Left ventricle myocardium superior (tissue), 1 donor: ENCODE measurements around the gene SYTL1. TPM values are rescaled to one million over a fixed set of nuclear protein-coding genes. Genes with fewer than 3 reads are reported as not detected.

Source experiments
- ATAC-seq: fragments of 200-7000 bp; cut with Tn5 transposase; one replicate; pipeline ENCODE4 v1.9.1; 2020; ENCODE audit warnings: mild to moderate bottlenecking, moderate library complexity
- DNase-seq: peaks from one replicate; pipeline ENCODE4 v3.0.0-alpha.2; 2020
- intact Hi-C: fragments of 100-400 bp; cut with micrococcal nuclease; formaldehyde crosslinking; loops from one replicate; pipeline ENCODE4 v1.11.0; 2022
- long read RNA-seq: library from polyadenylated mRNA; unstranded; transcript quantifications from one replicate; pipeline ENCODE4 v2.0.0, GENCODE V29; 2021
- total RNA-seq: library from RNA; stranded (reverse); fragmentation: NEBNext Ultra II Directional; extraction: Animal tissue kit (Norgen Biotek cat#: 25700); gene quantifications from one replicate; pipeline ENCODE4 v1.2.1, GENCODE V29; 2021
- donor health status: DM: no; HTN: yes; CAD: no; lungs with severe emphysema.

The SYTL1 gene
- total RNA-seq = 1.1 TPM
- long read RNA-seq, partial matches to known transcripts = 1 of 2 reads
- long read RNA-seq, other reads (novel, unspliced or antisense) = 1 of 2 reads

DNA sequence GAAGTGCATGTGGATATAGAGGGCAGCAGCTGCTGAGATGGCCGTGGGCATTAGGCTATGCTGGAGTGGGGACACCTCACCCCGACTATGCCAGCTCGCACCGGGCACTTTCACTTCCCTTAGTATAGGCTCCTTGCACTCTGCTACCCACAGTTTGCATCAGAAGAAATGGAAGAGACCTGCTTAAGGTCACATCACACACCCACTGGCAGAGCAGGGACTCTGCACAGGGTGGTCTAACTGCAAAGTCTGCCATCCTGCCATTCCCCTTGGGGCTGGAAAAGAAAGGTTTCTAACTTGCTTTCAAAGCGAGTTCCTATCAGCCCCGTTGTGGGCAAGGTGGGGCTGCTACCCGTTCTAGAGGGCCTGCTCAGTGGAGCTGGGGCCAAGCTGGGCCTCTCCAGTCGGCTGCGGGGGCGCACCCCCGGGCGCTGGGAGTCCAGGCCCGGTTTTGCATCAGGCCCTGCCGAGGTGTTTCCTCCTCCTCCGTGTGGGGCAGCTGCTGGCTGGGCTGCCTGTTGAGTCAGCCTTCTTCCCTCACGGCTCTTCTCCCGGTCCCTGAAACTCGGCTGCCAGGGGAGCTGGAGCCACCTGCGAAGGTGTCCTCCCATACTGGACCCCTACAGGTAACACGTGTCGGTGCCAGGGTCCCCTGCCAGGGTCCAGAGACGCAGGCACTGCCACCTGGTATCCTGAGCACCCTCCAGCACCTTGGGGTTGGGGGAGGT, at the start of gene SYTL1:
TSS of gene SYTL1 (plus strand) at position 498 of the 728 bp plus-strand sequence. CDS start 3,313 bp downstream, outside the sequence.
- intact Hi-C loops = no loop called here
- no peak for DNase-seq
- peak; percentile 41 for ATAC-seq

- peak; percentile 65 for ATAC-seq
- DNase-seq = peak; percentile 38
- intact Hi-C loops = no loop called here
Observed at GRCh38 chr1:27292106-27292505, 49.7 kb upstream of the SYTL1 start.

GRCh38 chr1:27293915-27294314, 47.9 kb upstream of the SYTL1 start:
- intact Hi-C loops = no loop called here
- DNase-seq (no peak), ATAC-seq (no peak)

GRCh38 chr1:27296773-27297291, 45.0 kb upstream of the SYTL1 start:
- intact Hi-C loops = no loop called here
- ATAC-seq (peak; percentile 13), DNase-seq (peak; percentile 82)

- intact Hi-C loops = no loop called here
- ATAC-seq (no peak), DNase-seq (no peak)
Observed at GRCh38 chr1:27297903-27298302, 43.9 kb upstream of the SYTL1 start.

GRCh38 chr1:27298632-27299384, 43.0 kb upstream of the SYTL1 start:
- DNase-seq (no peak), ATAC-seq (no peak)
- intact Hi-C loops = no loop called here

GRCh38 chr1:27299385-27300271, 42.2 kb upstream of the SYTL1 start:
- ATAC-seq = peak; percentile 73
- DNase-seq = peak; percentile 76
- intact Hi-C loops = loop anchor here (5.0 kb wide), 2 partner anchors 98 to 308 kb away; no protein-coding TSS in a partner anchor

DNA sequence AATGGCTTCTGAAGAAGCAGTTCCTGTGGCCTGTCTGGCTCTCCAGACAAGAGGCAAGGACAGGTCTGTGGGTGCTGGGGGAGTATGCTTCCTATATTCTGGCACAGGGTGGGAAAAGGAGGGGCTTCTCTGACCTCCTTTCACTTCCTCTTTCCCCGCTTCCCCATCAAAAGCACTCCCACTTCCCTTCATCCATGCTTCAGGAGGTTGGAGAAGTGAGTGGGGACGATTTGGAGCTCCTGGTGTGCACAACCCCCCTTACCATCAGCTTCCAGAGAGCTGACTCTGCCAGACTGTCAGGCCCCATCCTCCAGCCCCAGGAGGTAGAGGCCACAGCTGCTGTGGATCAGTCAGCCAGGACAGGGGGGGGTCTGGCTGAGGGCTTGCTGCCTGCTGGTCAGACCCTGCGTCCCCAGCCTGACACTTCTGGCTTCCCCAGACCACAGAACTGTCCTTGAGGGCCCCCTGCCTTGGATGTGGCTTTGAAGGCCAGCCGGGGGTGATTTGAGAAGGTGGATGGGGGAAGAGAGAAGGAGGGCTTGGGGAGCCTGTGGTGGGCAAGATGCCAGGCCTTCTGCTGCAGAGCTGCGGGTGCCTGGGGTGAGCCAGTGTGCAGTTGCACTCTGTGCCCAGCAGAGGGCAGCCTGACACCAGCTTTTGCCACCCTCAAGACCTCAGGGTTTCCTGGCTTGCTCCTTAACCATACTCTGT, 41.3 kb upstream of the SYTL1 start:
- intact Hi-C loops = loop anchor here (5.0 kb wide), 2 partner anchors 97 to 307 kb away; no protein-coding TSS in a partner anchor
- ATAC-seq = peak; percentile 85
- DNase-seq = peak; percentile 88

DNA sequence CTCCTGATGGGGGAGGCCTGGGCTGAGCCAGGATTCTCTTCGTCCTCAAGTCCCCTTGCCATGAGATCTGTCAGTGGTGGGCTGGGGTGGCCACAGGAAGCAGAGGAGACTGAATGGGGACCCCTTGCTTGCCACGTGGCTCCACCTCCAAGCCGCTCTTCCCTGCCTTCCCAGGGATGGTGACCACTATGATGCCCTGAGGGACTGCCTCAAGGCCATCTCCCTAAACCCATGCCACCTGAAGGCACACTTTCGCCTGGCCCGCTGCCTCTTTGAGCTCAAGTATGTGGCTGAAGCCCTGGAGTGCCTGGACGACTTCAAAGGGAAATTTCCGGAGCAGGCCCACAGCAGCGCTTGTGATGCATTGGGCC, 40.8 kb upstream of the SYTL1 start:
- DNase-seq = no peak
- ATAC-seq = no peak
- intact Hi-C loops = loop anchor here (5.0 kb wide), 2 partner anchors 96 to 306 kb away; no protein-coding TSS in a partner anchor

- intact Hi-C loops = loop anchor here (5.0 kb wide), 2 partner anchors 96 to 306 kb away; no protein-coding TSS in a partner anchor
- ATAC-seq (no peak), DNase-seq (no peak)
Observed at GRCh38 chr1:27301582-27302199, 40.1 kb upstream of the SYTL1 start.

GRCh38 chr1:27302612-27303011, 39.2 kb upstream of the SYTL1 start:
- intact Hi-C loops = loop anchor here (5.0 kb wide), 2 partner anchors 95 to 305 kb away; no protein-coding TSS in a partner anchor
- DNase-seq (no peak), ATAC-seq (no peak)

GRCh38 chr1:27303509-27303908, 38.3 kb upstream of the SYTL1 start:
- no peak for ATAC-seq
- intact Hi-C loops = loop anchor here (5.0 kb wide), 2 partner anchors 94 to 304 kb away; no protein-coding TSS in a partner anchor
- DNase-seq = no peak

DNA sequence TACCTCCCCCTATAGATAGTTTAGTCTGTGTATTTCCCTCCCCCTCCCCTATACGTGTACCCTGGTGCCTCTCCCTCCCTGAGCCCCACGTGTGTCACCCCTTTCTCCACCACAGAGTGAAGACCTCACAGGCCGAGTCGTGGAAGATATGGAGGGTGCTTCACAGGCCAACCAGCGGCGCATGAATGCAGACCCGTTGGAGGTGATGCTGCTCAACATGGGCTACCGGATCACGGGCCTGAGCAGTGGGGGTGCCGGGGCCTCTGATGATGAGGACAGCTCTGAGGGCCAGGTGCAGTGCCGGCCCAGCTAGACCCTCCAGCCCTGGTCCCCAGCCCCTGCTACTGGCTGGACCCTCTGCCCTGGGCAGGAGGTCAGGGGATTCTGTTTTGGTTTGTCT, 35.8 kb upstream of the SYTL1 start:
- no peak for ATAC-seq
- intact Hi-C loops = no loop called here
- no peak for DNase-seq

- no peak for ATAC-seq
- intact Hi-C loops = no loop called here
- DNase-seq = no peak
Observed at GRCh38 chr1:27306892-27307761, 34.7 kb upstream of the SYTL1 start.

- ATAC-seq (no peak), DNase-seq (no peak)
- intact Hi-C loops = no loop called here
Observed at GRCh38 chr1:27307874-27308598, 33.8 kb upstream of the SYTL1 start.

GRCh38 chr1:27314169-27314568, 27.7 kb upstream of the SYTL1 start:
- intact Hi-C loops = no loop called here
- DNase-seq (no peak), ATAC-seq (no peak)
